Endodermal cell (in vitro differentiated cells): ENCODE results near the gene SMARCA4. TPM values are rescaled to one million over a fixed set of nuclear protein-coding genes. Genes with fewer than 3 reads are reported as not detected.

Experiments used
- DNase-seq: peaks from one replicate; pipeline ENCODE4 v3.0.0-alpha.2; 2017
- H3K27ac ChIP-seq: 2 replicates; pipeline ENCODE4 v1.5.1; 2013; ENCODE audit warnings: mild to moderate bottlenecking, low read depth, low read length, moderate library complexity
- H3K27me3 ChIP-seq: 2 replicates; pipeline ENCODE4 v1.6.1; 2013; ENCODE audit warnings: mild to moderate bottlenecking, low read length, moderate library complexity; ENCODE audit not compliant: insufficient read depth, control insufficient read depth, poor library complexity, severe bottlenecking
- H3K36me3 ChIP-seq: 2 replicates; pipeline ENCODE4 v1.7.0; 2013; ENCODE audit warnings: mild to moderate bottlenecking, low read length, moderate library complexity; ENCODE audit not compliant: control insufficient read depth, insufficient read depth
- H3K4me1 ChIP-seq: one replicate; pipeline ENCODE4 v1.7.0; 2013; ENCODE audit warnings: low read length; ENCODE audit not compliant: control insufficient read depth, insufficient read depth
- H3K4me3 ChIP-seq: 2 replicates; pipeline ENCODE4 v1.5.1; 2013; ENCODE audit warnings: mild to moderate bottlenecking, low read length, moderate library complexity
- H3K9ac ChIP-seq: 2 replicates; pipeline ENCODE4 v1.6.1; 2013; ENCODE audit warnings: mild to moderate bottlenecking, low read length, moderate library complexity; ENCODE audit not compliant: poor library complexity, severe bottlenecking; ENCODE audit errors: extremely low read depth
- H3K9me3 ChIP-seq: 2 replicates; pipeline ENCODE4 v1.6.1; 2013; ENCODE audit warnings: mild to moderate bottlenecking, low read length, moderate library complexity; ENCODE audit not compliant: control insufficient read depth
- H3K27ac Mint-ChIP-seq: 2 replicates; pipeline ENCODE4 v1.8.0; 2020; ENCODE audit warnings: mixed read lengths
- H3K27me3 Mint-ChIP-seq: 2 replicates; pipeline ENCODE4 v1.8.0; 2021; ENCODE audit warnings: mild to moderate bottlenecking, mixed read lengths; ENCODE audit not compliant: insufficient read depth
- H3K36me3 Mint-ChIP-seq: 2 replicates; pipeline ENCODE4 v1.8.0; 2020; ENCODE audit warnings: low read depth, mixed read lengths
- H3K4me1 Mint-ChIP-seq: 2 replicates; pipeline ENCODE4 v1.8.0; 2020; ENCODE audit warnings: mixed read lengths
- H3K4me3 Mint-ChIP-seq: 2 replicates; pipeline ENCODE4 v1.8.0; 2020; ENCODE audit warnings: mild to moderate bottlenecking, moderate library complexity, mixed read lengths
- H3K9me3 Mint-ChIP-seq: 2 replicates; pipeline ENCODE4 v1.8.0; 2020; ENCODE audit warnings: mild to moderate bottlenecking, mixed read lengths
- WGBS, 2 experiments: methylation state at CpG; one replicate each; pipeline versions ENCODE4 v1.1.5 to v1.1.7; 2013; ENCODE audit warnings: missing lambda C conversion rate in 2 of 2, mixed read lengths in 1 of 2; ENCODE audit not compliant: insufficient coverage in 1 of 2, insufficient read length in 1 of 2; 5-methylcytosine and 5-hydroxymethylcytosine counted together
- total RNA-seq, 2 donors: library from RNA; stranded (reverse); fragmentation: NEBNext Ultra II Directional in 1 of 2; extraction: Animal tissue kit (Norgen Biotek cat#: 25700) in 1 of 2; gene quantifications; 2 replicates in 1 of 2; 3 replicates in 1 of 2; pipeline ENCODE4 v1.2.1, GENCODE V29; 2021
- TF ChIP-seq, protein P1 (sequence below): fragments of 200-600 bp; sonication (generic); conservative IDR thresholded peaks from 2 replicates; pipeline ENCODE4 v1.5.0; 2021; ENCODE audit warnings: antibody characterized with exemption, mild to moderate bottlenecking

Gene SMARCA4
- total RNA-seq, 2 donors from 2014 or later = 290 to 292 TPM

- peaks cover 80% of the 10 kb centered on the region for H3K36me3 Mint-ChIP-seq
- H3K27me3 Mint-ChIP-seq = no peaks in the 10 kb centered on the region
- Histone ChIP-seq H3K9ac (no peak overlapping the region), H3K27me3 (no peaks in the 10 kb centered on the region), H3K4me1 (no peaks in the 10 kb centered on the region), H3K9me3 (no peaks in the 10 kb centered on the region), H3K27ac (no peak overlapping the region), H3K4me3 (no peak overlapping the region), H3K36me3 (peaks cover 93% of the 10 kb centered on the region)
- H3K27ac Mint-ChIP-seq = no peak overlapping the region
- no peaks in the 10 kb centered on the region for H3K4me1 Mint-ChIP-seq
- no peak for DNase-seq
- TF ChIP-seq, protein P1, sequence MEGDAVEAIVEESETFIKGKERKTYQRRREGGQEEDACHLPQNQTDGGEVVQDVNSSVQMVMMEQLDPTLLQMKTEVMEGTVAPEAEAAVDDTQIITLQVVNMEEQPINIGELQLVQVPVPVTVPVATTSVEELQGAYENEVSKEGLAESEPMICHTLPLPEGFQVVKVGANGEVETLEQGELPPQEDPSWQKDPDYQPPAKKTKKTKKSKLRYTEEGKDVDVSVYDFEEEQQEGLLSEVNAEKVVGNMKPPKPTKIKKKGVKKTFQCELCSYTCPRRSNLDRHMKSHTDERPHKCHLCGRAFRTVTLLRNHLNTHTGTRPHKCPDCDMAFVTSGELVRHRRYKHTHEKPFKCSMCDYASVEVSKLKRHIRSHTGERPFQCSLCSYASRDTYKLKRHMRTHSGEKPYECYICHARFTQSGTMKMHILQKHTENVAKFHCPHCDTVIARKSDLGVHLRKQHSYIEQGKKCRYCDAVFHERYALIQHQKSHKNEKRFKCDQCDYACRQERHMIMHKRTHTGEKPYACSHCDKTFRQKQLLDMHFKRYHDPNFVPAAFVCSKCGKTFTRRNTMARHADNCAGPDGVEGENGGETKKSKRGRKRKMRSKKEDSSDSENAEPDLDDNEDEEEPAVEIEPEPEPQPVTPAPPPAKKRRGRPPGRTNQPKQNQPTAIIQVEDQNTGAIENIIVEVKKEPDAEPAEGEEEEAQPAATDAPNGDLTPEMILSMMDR = no peak
- H3K4me3 Mint-ChIP-seq = no peak overlapping the region
- WGBS, 2 experiments = 91 to 95% methylated on average over 13 of the region's 13 CpGs
- no peaks in the 10 kb centered on the region for H3K9me3 Mint-ChIP-seq
Measured at GRCh38 chr19:11018763-11019162, 57.9 kb downstream of the SMARCA4 start.

DNA sequence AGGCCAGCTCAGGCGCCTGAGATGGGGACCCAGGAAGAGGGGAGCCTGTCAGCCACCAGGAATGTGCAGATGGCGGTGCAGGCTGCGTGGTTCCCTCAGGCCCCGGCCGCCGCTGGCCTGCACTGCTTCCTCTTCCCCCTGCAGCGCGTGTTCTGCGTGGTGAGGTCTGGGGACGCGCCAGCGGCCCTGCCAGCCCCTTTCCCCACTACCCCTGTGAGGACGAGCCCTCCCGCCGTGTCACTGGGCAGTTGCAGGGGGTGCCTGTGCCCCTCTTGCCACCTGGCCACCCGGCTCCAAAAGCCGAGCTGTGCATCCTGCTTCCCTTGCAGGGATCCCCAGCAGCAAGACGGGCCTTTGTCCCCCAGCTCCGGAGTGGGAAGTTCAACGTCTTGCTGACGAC is 58.4 kb downstream of the SMARCA4 start:
- Mint-ChIP-seq H3K4me3 (no peak overlapping the region), H3K27ac (no peak overlapping the region), H3K4me1 (no peaks in the 10 kb centered on the region), H3K9me3 (no peaks in the 10 kb centered on the region), H3K27me3 (no peaks in the 10 kb centered on the region), H3K36me3 (peaks cover 79% of the 10 kb centered on the region)
- DNase-seq = no peak
- Histone ChIP-seq H3K27ac (no peak overlapping the region), H3K9ac (no peak overlapping the region), H3K27me3 (no peaks in the 10 kb centered on the region), H3K4me3 (no peak overlapping the region), H3K9me3 (no peaks in the 10 kb centered on the region), H3K36me3 (peaks cover 93% of the 10 kb centered on the region), H3K4me1 (no peaks in the 10 kb centered on the region)
- 94 to 96% methylated on average over 11 to 21 of the region's 21 CpGs for WGBS, 2 experiments
- TF ChIP-seq, protein P1 = no peak

DNA sequence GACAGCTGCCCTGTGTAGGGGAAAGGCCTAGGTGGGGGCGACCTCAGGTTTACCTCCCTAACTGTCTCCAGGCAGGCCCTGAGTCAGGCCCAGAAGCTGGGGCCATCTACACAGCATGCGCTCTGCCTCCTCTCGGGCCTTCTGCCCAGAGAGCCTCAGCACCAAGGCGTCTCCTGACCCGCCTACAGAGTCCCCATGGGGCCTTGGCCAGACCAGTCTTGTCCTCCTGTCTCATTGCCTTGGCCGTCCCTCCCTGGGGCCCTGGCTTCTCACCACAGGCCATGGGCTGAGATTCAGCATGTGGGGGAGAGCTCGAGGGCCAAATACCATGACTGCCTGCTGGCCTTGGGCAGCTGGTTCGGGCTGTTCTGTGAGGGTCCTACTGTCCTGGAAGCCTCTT is 59.0 kb downstream of the SMARCA4 start:
- Histone ChIP-seq H3K27ac (no peak overlapping the region), H3K27me3 (no peaks in the 10 kb centered on the region), H3K4me3 (no peak overlapping the region), H3K9ac (no peak overlapping the region), H3K9me3 (no peaks in the 10 kb centered on the region), H3K4me1 (no peaks in the 10 kb centered on the region), H3K36me3 (peaks cover 94% of the 10 kb centered on the region)
- H3K9me3 Mint-ChIP-seq = no peaks in the 10 kb centered on the region
- H3K27me3 Mint-ChIP-seq = no peaks in the 10 kb centered on the region
- WGBS, 2 experiments = 92 to 96% methylated on average over 4 to 8 of the region's 8 CpGs
- no peak overlapping the region for H3K4me3 Mint-ChIP-seq
- peaks cover 76% of the 10 kb centered on the region for H3K36me3 Mint-ChIP-seq
- no peak overlapping the region for H3K27ac Mint-ChIP-seq
- DNase-seq = no peak
- no peaks in the 10 kb centered on the region for H3K4me1 Mint-ChIP-seq
- TF ChIP-seq, protein P1 = no peak
